SH-SY5Y (cell line): ENCODE data around the gene SERTAD2.

ENCODE experiments used
- GATA2 ChIP-seq: IDR thresholded peaks from 2 replicates; pipeline ENCODE4 v1.6.1; 2011; ENCODE audit warnings: mild to moderate bottlenecking, low read depth, low read length
- GATA3 ChIP-seq: IDR thresholded peaks from 2 replicates; pipeline ENCODE4 v1.6.1; 2011; ENCODE audit warnings: low read depth, mild to moderate bottlenecking, low read length, moderate library complexity

DNA sequence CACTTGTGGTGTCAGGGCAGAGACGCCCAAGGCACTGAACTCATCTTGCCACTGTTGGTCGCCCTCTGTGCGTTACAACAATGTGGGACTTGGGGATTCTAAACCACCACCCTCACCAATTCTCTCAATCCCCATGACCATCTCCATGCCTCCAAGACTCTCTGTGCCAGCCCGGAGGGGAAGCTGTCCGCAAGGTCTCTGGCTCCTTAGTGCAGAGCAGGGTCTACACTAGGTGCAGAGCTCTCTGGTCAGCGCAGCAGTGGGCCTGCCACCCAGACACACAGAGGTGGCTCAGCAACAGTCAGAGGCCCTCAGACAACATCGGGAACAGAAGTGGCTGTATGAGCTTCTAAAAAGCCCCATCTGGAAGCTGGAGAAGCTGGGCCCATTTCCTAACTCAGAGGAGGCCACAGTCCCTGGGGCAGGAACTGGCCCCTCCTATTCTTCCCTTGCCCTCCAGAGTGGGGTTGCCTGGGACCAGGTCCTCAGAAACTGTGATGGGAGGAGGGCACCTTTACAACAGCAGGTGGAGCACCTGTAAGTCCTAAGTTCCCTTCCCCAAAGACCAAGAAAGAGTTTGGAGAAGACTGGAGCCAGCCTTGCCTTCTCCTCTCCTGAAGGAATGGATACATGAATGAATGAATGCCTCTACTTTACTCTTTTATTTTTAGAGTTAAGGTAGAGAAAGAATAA is 37.7 kb downstream of the SERTAD2 start:
- TF ChIP-seq GATA2 (no peak), GATA3 (no peak)
